Hepatocyte (in vitro differentiated cells): Measurements from ENCODE around the gene JMJD7. TPM values are rescaled to one million over a fixed set of nuclear protein-coding genes. Genes with fewer than 3 reads are reported as not detected.

Experiments used
- DNase-seq: peaks from one replicate; pipeline ENCODE4 v3.0.0-alpha.2; 2016; ENCODE audit warnings: low spot score
- H2AFZ ChIP-seq: fragments of 200-600 bp; sonication (generic); 2 replicates; pipeline ENCODE4 v1.6.0; 2016; ENCODE audit warnings: antibody characterized with exemption, mild to moderate bottlenecking
- H3K27ac ChIP-seq: fragments of 200-600 bp; sonication (generic); 2 replicates; pipeline ENCODE4 v1.5.1; 2016; ENCODE audit warnings: mild to moderate bottlenecking
- H3K27me3 ChIP-seq: fragments of 200-600 bp; sonication (generic); 2 replicates; pipeline ENCODE4 v1.6.1; 2016
- H3K36me3 ChIP-seq: fragments of 200-600 bp; sonication (generic); replicated peaks from 2 replicates; pipeline ENCODE4 v1.5.1; 2016; ENCODE audit warnings: low read depth; ENCODE audit not compliant: insufficient read depth
- H3K4me1 ChIP-seq: fragments of 200-600 bp; sonication (generic); 2 replicates; pipeline ENCODE4 v1.5.1; 2016; ENCODE audit warnings: mild to moderate bottlenecking, moderate library complexity; ENCODE audit not compliant: insufficient read depth
- H3K4me2 ChIP-seq: fragments of 200-600 bp; sonication (generic); 2 replicates; pipeline ENCODE4 v1.6.0; 2016
- H3K4me3 ChIP-seq: fragments of 200-600 bp; sonication (generic); 2 replicates; pipeline ENCODE4 v1.5.1; 2016; ENCODE audit warnings: mild to moderate bottlenecking
- H3K79me2 ChIP-seq: fragments of 200-600 bp; sonication (generic); 2 replicates; pipeline ENCODE4 v1.6.0; 2017; ENCODE audit warnings: mild to moderate bottlenecking
- H3K9me2 ChIP-seq: fragments of 200-600 bp; sonication (generic); replicated peaks from 2 replicates; pipeline ENCODE4 v1.6.0; 2017; ENCODE audit warnings: mild to moderate bottlenecking; ENCODE audit not compliant: insufficient read depth
- H3K9me3 ChIP-seq: fragments of 200-600 bp; sonication (generic); 2 replicates; pipeline ENCODE4 v1.5.1; 2016; ENCODE audit warnings: low read depth, mild to moderate bottlenecking
- H4K20me1 ChIP-seq: fragments of 200-600 bp; sonication (generic); 2 replicates; pipeline ENCODE4 v1.6.0; 2016; ENCODE audit warnings: mild to moderate bottlenecking; ENCODE audit not compliant: insufficient read depth, poor library complexity, severe bottlenecking
- CTCF ChIP-seq: fragments of 200-600 bp; sonication (generic); IDR thresholded peaks from 2 replicates; pipeline ENCODE4 v1.5.1; 2016; ENCODE audit warnings: antibody characterized with exemption, mild to moderate bottlenecking; ENCODE audit not compliant: poor library complexity
- EZH2 ChIP-seq: fragments of 200-600 bp; sonication (generic); IDR thresholded peaks from 2 replicates; pipeline ENCODE4 v1.6.1; 2016; ENCODE audit warnings: antibody characterized with exemption, mild to moderate bottlenecking, borderline replicate concordance
- EZH2phosphoT487 ChIP-seq: fragments of 200-600 bp; sonication (generic); IDR thresholded peaks from one replicate; pipeline ENCODE4 v1.6.1; 2018; ENCODE audit warnings: antibody characterized with exemption, mild to moderate bottlenecking, low read depth, moderate library complexity; ENCODE audit not compliant: unreplicated experiment, severe bottlenecking
- WGBS: methylation state at CpG from one replicate; pipeline ENCODE4 v1.1.6; 2016; ENCODE audit warnings: low lambda C conversion rate; ENCODE audit errors: missing lambda C conversion rate; 5-methylcytosine and 5-hydroxymethylcytosine counted together
- polyA plus RNA-seq: library from polyadenylated mRNA; unstranded; fragments of >200 nt; fragmentation: Nextera tagmentation; extraction: Ambion mirVana; gene quantifications from 2 replicates; pipeline ENCODE4 v1.2.1, GENCODE V29; 2016
- total RNA-seq: library from RNA; depleted of rRNA; stranded (reverse); fragments of >200 nt; gene quantifications from 2 replicates; pipeline ENCODE4 v1.2.3, GENCODE V29; 2014

Gene JMJD7
- total and polyA plus RNA-seq, 2 experiments from 2014 or later = 9.9 to 14.1 TPM

- Histone ChIP-seq H3K27me3 (no peaks in the 10 kb centered on the region), H4K20me1 (no peaks in the 10 kb centered on the region), H3K4me3 (no peak overlapping the region), H3K4me2 (no peak overlapping the region), H3K9me3 (no peaks in the 10 kb centered on the region), H3K4me1 (peaks cover 13% of the 10 kb centered on the region), H3K9me2 (no peaks in the 10 kb centered on the region), H2AFZ (no peak overlapping the region), H3K79me2 (no peaks in the 10 kb centered on the region), H3K36me3 (no peaks in the 10 kb centered on the region), H3K27ac (no peak overlapping the region)
- TF ChIP-seq EZH2 (no peak), CTCF (no peak), EZH2phosphoT487 (no peak)
- 100% methylated on average over 2 of the region's 2 CpGs for WGBS
- DNase-seq = no peak
Measured at GRCh38 chr15:41883484-41883825, 55.6 kb downstream of the JMJD7 start.

- no peaks in the 10 kb centered on the region for H3K27me3 ChIP-seq
- no peaks in the 10 kb centered on the region for H3K79me2 ChIP-seq
- 92% methylated on average over 7 of the region's 7 CpGs for WGBS
- no peak for DNase-seq
- no peaks in the 10 kb centered on the region for H3K36me3 ChIP-seq
- H2AFZ ChIP-seq = no peak overlapping the region
- H3K9me3 ChIP-seq = no peaks in the 10 kb centered on the region
- no peak for TF ChIP-seq CTCF
- no peak for TF ChIP-seq EZH2
- no peak for TF ChIP-seq EZH2phosphoT487
- H4K20me1 ChIP-seq = no peaks in the 10 kb centered on the region
- peaks cover 13% of the 10 kb centered on the region for H3K4me1 ChIP-seq
- no peak overlapping the region for H3K4me2 ChIP-seq
- no peak overlapping the region for H3K4me3 ChIP-seq
- H3K9me2 ChIP-seq = no peaks in the 10 kb centered on the region
- H3K27ac ChIP-seq = no peak overlapping the region
Measured at GRCh38 chr15:41884458-41884857, 56.6 kb downstream of the JMJD7 start.

GRCh38 chr15:41885321-41885720 lies 57.4 kb downstream of the JMJD7 start:
- Histone ChIP-seq H4K20me1 (no peaks in the 10 kb centered on the region), H3K4me2 (no peak overlapping the region), H3K9me3 (no peaks in the 10 kb centered on the region), H3K4me3 (no peak overlapping the region), H2AFZ (no peak overlapping the region), H3K36me3 (no peaks in the 10 kb centered on the region), H3K27ac (no peak overlapping the region), H3K79me2 (no peaks in the 10 kb centered on the region), H3K9me2 (no peaks in the 10 kb centered on the region), H3K27me3 (no peaks in the 10 kb centered on the region), H3K4me1 (peaks cover 13% of the 10 kb centered on the region)
- TF ChIP-seq EZH2 (no peak), EZH2phosphoT487 (no peak), CTCF (no peak)
- DNase-seq = no peak

- H2AFZ ChIP-seq = no peak overlapping the region
- no peaks in the 10 kb centered on the region for H3K36me3 ChIP-seq
- 99% methylated on average over 14 of the region's 14 CpGs for WGBS
- H3K79me2 ChIP-seq = no peaks in the 10 kb centered on the region
- no peaks in the 10 kb centered on the region for H3K27me3 ChIP-seq
- no peak for DNase-seq
- H3K9me3 ChIP-seq = no peaks in the 10 kb centered on the region
- no peak overlapping the region for H3K4me3 ChIP-seq
- H3K4me2 ChIP-seq = no peak overlapping the region
- H4K20me1 ChIP-seq = no peaks in the 10 kb centered on the region
- TF ChIP-seq CTCF (no peak), EZH2 (no peak), EZH2phosphoT487 (no peak)
- H3K9me2 ChIP-seq = no peaks in the 10 kb centered on the region
- peaks cover 13% of the 10 kb centered on the region for H3K4me1 ChIP-seq
- no peak overlapping the region for H3K27ac ChIP-seq
Measured at GRCh38 chr15:41885841-41886240, 57.9 kb downstream of the JMJD7 start.
